ENCODE data around the gene TTC29. TPM values are rescaled to one million over a fixed set of nuclear protein-coding genes. Genes with fewer than 3 reads are reported as not detected.
"Not testable (repeated sequence)": the region's sequence is repeated elsewhere in the genome, so short reads cannot be mapped to it uniquely, and the experiment has no call there.

Gene TTC29
- total RNA-seq, 1 donor from 2014 or later: 3.1 TPM

GRCh38 chr4:146835096-146835495 lies 110.6 kb downstream of the TTC29 start:
- no peaks in the 10 kb centered on the region for H3K4me1 Mint-ChIP-seq (ENCODE audit: low read depth)
- H3K27me3 Mint-ChIP-seq: no peaks in the 10 kb centered on the region
- TF ChIP-seq, protein P1, sequence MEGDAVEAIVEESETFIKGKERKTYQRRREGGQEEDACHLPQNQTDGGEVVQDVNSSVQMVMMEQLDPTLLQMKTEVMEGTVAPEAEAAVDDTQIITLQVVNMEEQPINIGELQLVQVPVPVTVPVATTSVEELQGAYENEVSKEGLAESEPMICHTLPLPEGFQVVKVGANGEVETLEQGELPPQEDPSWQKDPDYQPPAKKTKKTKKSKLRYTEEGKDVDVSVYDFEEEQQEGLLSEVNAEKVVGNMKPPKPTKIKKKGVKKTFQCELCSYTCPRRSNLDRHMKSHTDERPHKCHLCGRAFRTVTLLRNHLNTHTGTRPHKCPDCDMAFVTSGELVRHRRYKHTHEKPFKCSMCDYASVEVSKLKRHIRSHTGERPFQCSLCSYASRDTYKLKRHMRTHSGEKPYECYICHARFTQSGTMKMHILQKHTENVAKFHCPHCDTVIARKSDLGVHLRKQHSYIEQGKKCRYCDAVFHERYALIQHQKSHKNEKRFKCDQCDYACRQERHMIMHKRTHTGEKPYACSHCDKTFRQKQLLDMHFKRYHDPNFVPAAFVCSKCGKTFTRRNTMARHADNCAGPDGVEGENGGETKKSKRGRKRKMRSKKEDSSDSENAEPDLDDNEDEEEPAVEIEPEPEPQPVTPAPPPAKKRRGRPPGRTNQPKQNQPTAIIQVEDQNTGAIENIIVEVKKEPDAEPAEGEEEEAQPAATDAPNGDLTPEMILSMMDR (IDR thresholded peaks at IDR 0.05; ENCODE audit: unreplicated experiment): no peak
- H3K36me3 Mint-ChIP-seq (ENCODE audit: insufficient read depth): no peaks in the 10 kb centered on the region
- DNase-seq (ENCODE audit: low spot score, unreplicated experiment): no peak
- H3K27ac Mint-ChIP-seq: no peak overlapping the region
- no peaks in the 10 kb centered on the region for H3K9me3 Mint-ChIP-seq (ENCODE audit: low read depth)
- H3K4me3 Mint-ChIP-seq (ENCODE audit: low read depth): no peak overlapping the region

DNA sequence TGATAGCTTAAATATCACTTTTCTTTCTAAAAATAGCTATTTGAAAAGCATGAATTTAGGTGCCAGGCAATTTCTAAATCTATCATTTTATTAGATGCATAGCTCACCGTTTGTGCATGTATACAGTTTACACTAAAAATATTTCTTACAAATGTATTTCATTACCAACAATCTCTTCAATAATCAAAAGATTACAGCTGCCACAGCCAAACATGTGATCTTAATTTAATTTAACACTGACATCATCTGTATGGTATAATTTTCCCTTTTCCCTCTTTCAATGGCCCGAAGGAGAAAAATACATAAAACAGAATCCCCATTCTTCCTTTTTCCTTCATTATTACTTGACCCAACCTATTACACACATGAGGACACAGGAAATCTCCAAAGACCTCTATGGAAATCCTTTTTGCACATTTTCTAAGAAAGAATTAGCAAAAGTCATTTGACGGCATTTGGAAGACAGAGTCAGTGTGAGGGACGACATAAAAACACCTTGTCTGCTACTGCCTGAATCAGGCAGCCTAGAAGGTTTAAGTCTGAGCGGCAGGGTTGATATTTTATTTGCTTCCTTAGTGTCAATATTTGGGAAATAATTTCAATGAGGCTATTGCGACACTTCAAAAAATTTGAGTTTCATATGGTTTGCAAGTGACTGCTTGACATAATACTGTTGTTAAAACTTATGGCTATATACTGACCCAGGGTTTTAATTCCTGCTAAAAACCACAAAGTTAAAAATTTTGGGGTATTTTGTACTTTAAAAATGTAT lies 111.2 kb downstream of the TTC29 start:
- Mint-ChIP-seq H3K27ac (no peak overlapping the region), H3K4me1 (ENCODE audit: low read depth) (peaks cover 4% of the 10 kb centered on the region), H3K4me3 (ENCODE audit: low read depth) (no peak overlapping the region), H3K36me3 (ENCODE audit: insufficient read depth) (no peaks in the 10 kb centered on the region), H3K27me3 (no peaks in the 10 kb centered on the region), H3K9me3 (ENCODE audit: low read depth) (no peaks in the 10 kb centered on the region)
- TF ChIP-seq, protein P1 (IDR thresholded peaks at IDR 0.05; ENCODE audit: unreplicated experiment): no peak
- no peak for DNase-seq (ENCODE audit: low spot score, unreplicated experiment)

DNA sequence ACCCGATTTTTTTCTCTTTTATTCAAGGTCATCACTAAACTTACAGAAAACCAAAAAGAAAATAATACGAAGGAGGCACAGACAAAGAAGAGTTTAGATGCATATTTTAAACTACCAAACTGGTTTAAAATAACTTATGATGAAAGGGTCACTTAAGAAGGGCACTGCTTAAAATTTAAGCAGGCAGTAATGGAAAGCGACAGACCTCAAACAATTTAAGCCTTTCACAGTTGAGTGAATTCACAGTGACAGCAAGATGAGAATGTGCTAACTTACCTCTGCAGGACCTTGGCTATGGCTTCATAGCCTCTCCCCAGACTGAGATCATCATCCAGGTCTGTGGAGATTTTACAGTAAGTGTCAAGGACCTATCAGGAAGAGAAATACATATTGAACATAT lies 112.1 kb downstream of the TTC29 start:
- TF ChIP-seq, protein P1 (IDR thresholded peaks at IDR 0.05; ENCODE audit: unreplicated experiment): no peak
- H3K4me3 Mint-ChIP-seq (ENCODE audit: low read depth): no peak overlapping the region
- no peak overlapping the region for H3K27ac Mint-ChIP-seq
- H3K9me3 Mint-ChIP-seq (ENCODE audit: low read depth): no peaks in the 10 kb centered on the region
- H3K27me3 Mint-ChIP-seq: no peaks in the 10 kb centered on the region
- H3K4me1 Mint-ChIP-seq (ENCODE audit: low read depth): peaks cover 10% of the 10 kb centered on the region
- no peak for DNase-seq (ENCODE audit: low spot score, unreplicated experiment)
- no peaks in the 10 kb centered on the region for H3K36me3 Mint-ChIP-seq (ENCODE audit: insufficient read depth)

GRCh38 chr4:146822980-146823379 lies 122.7 kb downstream of the TTC29 start:
- H3K4me1 Mint-ChIP-seq (ENCODE audit: low read depth); H3K9me3 Mint-ChIP-seq (ENCODE audit: low read depth); H3K4me3 Mint-ChIP-seq (ENCODE audit: low read depth); H3K36me3 Mint-ChIP-seq (ENCODE audit: insufficient read depth); DNase-seq (ENCODE audit: low spot score, unreplicated experiment); H3K27me3 Mint-ChIP-seq; H3K27ac Mint-ChIP-seq: not testable (repeated sequence)

GRCh38 chr4:146814750-146815149 lies 130.9 kb downstream of the TTC29 start:
- Mint-ChIP-seq H3K4me1 (ENCODE audit: low read depth) (no peaks in the 10 kb centered on the region), H3K9me3 (ENCODE audit: low read depth) (no peaks in the 10 kb centered on the region), H3K36me3 (ENCODE audit: insufficient read depth) (no peaks in the 10 kb centered on the region), H3K4me3 (ENCODE audit: low read depth) (no peak overlapping the region), H3K27ac (no peak overlapping the region), H3K27me3 (no peaks in the 10 kb centered on the region)
- no peak for DNase-seq (ENCODE audit: low spot score, unreplicated experiment)
- TF ChIP-seq, protein P1 (IDR thresholded peaks at IDR 0.05; ENCODE audit: unreplicated experiment): no peak

GRCh38 chr4:146795711-146796110 lies 150.0 kb downstream of the TTC29 start:
- Mint-ChIP-seq H3K9me3 (ENCODE audit: low read depth) (no peaks in the 10 kb centered on the region), H3K4me1 (ENCODE audit: low read depth) (no peaks in the 10 kb centered on the region), H3K27ac (no peak overlapping the region), H3K4me3 (ENCODE audit: low read depth) (no peak overlapping the region), H3K36me3 (ENCODE audit: insufficient read depth) (no peaks in the 10 kb centered on the region), H3K27me3 (no peaks in the 10 kb centered on the region)
- no peak for DNase-seq (ENCODE audit: low spot score, unreplicated experiment)
- TF ChIP-seq, protein P1 (IDR thresholded peaks at IDR 0.05; ENCODE audit: unreplicated experiment): no peak

Measured in progenitor cell of endocrine pancreas (in vitro differentiated cells).